GM20431 (cell line): Measurements from ENCODE around the gene DNAJB4.
"Not testable (repeated sequence)": the region's sequence is repeated elsewhere in the genome, so short reads cannot be mapped to it uniquely, and the experiment has no call there.

Experiments
- in situ Hi-C: fragments of 300-500 bp; cut with MseI, MboI; formaldehyde crosslinking; loops from one replicate; pipeline ENCODE4 v1.15.0; 2020; ENCODE audit warnings: low sequenced_read_pairs; ENCODE audit not compliant: unreplicated experiment

Gene DNAJB4

GRCh38 chr1:78004719-78005447, at the start of gene DNAJB4:
DNAJB4 (plus strand) TSS chr1:78004939; CDS start chr1:78005111, 172 bp downstream.
- in situ Hi-C loops, result no loop called here

GRCh38 chr1:77955709-77956108, 49.0 kb upstream of the DNAJB4 start:
- in situ Hi-C loops, result no loop called here

DNA sequence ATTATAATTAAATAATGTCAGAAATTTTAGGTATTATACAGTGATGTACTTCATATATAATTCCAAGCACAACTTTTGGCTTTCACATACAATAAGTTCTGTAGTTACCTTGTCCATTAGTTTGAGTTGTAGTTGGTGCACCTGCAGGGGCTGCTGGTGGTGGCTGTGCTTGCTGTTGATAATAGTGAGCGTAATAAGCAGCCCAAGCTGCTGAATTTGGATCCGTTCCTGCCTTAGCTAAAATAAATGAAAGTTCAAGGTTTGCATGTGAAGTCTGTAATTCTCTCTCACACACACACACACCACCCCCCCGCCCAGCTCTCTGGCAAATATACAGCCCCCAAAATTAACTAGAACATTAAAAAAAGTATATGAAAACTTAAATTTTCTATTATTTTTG, 48.3 kb upstream of the DNAJB4 start:
- in situ Hi-C loops, result no loop called here

- in situ Hi-C loops, result no loop called here
Measured at GRCh38 chr1:77958391-77958790, 46.3 kb upstream of the DNAJB4 start.

DNA sequence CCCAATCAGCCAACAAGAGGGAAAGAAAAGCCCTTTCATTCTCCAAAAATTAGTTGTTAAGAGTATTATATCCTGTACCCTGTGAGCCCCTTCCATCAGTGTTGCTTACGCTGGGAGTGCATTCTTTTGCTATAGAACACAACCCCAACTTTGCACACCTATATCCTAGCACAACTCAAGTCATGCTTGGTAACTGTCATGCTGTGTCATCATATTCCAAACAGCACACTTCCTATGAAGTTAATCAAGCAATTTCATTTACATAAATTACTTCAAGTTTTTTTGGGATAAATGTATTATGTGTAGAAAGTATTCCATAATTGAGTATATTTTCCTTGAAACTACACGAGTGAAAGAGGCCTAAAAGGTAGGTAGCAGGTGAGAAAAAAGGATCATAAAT, 45.9 kb upstream of the DNAJB4 start:
- in situ Hi-C loops, result no loop called here

GRCh38 chr1:77961392-77961791, 43.3 kb upstream of the DNAJB4 start:
- in situ Hi-C loops, result no loop called here

DNA sequence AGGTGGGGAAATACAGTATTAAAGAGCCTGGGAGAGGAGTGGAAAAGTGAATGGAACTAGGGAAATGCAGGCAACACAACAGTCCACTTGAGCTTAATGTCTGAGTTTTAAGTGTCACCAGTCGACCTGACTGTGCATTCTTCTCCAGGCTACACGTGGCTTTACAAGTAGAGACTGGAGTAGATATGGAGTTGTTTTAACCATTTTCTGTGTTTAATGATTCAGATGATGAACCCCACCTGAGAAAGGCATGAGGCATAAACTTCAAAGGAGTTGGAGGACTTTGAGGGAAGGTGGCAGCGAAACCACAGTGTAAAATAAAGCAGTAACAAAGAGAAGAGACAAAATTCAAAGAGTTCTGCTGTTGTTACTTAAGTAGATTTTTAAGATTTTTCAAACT, 38.4 kb upstream of the DNAJB4 start:
- in situ Hi-C loops, result no loop called here

DNA sequence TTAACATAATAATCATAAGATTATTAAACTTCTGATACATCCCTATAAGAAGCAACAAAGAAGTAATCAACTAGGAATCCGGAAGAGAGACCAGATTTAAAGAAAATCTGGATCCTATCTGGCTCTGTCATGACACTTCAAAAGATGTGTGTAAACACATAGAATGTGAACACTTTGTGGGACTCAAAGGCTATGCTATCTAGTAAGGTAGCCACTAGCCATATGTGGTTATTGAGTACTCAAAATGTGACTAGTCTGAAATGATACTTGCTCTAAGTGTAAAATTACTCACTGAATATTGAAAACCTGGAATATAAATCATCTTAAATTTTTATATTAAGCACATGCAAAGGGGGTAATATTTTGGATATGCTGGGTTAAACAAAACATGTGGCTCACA, 34.5 kb upstream of the DNAJB4 start:
- in situ Hi-C loops, result no loop called here

DNA sequence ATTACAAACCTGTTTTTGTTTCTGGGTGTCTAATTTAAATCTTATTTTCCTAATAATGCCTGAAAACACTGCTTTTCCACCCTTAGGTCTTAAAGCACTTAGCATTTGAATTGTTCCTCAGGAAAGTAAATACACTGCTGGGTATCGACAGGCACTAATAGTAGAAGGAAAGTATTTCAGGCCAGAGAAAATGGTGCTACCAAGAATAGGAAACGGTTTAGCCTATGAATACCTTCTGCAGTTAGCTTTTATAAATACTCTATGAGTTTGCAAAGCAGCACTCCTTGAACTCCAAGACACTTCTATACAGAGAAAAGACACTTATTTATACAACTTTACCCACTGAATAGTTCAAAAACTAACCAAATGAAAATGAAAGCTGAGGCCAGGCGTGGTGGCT, 32.7 kb upstream of the DNAJB4 start:
- in situ Hi-C loops, result no loop called here

DNA sequence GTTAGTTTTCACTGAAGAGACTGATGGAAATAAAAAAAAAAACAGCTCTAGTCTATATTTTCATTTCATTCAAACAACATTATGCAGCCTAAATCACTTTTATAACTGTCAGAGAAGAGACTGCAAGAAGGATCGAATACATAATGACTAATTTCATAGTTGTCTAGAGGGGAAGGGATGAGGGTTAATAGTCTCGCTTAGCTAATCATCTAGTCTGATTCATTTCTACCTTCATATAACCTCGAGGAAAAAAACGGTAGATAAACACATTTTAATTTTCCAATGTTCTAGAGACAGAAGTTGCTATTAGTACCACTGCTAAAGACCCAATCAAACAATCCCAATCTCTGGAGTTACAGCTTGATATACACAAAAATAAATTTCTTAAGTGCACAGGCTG, 29.4 kb upstream of the DNAJB4 start:
- in situ Hi-C loops, result no loop called here

GRCh38 chr1:77975907-77976306, 28.8 kb upstream of the DNAJB4 start:
- in situ Hi-C loops, result no loop called here

DNA sequence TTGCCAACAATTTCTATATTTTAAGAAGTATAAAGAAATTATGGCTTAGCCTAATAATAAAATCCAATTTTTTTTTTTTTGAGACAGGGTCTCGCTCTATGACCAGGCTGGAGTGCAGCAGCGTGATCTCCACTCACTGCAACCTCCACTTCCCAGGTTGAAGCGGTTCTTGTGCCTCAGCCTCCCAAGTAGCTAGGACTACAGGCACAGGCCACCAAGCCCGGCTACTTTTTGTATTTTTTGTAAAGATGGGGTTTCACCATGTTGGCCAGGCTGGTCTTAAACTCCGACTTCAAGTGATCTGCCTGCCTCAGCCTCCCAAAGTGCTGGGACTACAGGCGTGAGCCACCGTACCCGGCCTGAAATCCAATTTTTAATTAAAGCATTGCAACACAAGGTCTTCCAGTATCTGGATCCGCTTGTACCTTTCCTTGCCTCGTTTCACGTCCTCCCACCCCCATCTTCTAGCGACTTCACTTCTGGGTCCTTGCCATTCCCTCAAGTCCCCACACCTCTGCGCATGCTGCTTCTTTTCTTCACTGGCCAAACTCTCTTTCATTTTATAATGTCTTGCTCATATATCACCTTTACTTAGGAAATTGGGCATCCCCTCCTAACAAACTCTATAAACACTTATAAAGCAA, 28.2 kb upstream of the DNAJB4 start:
- in situ Hi-C loops, result no loop called here

DNA sequence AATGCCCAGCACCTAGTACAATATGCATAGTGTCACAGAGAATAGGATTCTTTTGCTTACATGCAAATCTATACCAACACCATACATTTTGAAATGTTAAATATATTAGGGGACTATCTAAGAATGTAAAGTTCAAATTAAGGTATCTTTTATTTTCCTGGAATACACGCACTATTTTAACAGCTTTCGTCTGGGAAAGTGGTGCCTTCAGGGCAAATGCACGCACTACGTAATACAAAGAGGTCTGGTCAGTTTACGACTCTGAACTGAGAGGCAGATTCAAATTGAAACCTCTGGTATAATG, 26.8 kb upstream of the DNAJB4 start:
- in situ Hi-C loops, result no loop called here

GRCh38 chr1:77978293-77978968, 26.3 kb upstream of the DNAJB4 start:
- in situ Hi-C loops, result no loop called here

- in situ Hi-C loops, result no loop called here
Measured at GRCh38 chr1:77978969-77979876, 25.5 kb upstream of the DNAJB4 start, which contains the start of gene FUBP1. FUBP1 (minus strand) TSS chr1:77979072; CDS start chr1:77979004, 68 bp downstream.

GRCh38 chr1:77983352-77983996, 21.3 kb upstream of the DNAJB4 start:
- in situ Hi-C loops, result not testable (repeated sequence)

DNA sequence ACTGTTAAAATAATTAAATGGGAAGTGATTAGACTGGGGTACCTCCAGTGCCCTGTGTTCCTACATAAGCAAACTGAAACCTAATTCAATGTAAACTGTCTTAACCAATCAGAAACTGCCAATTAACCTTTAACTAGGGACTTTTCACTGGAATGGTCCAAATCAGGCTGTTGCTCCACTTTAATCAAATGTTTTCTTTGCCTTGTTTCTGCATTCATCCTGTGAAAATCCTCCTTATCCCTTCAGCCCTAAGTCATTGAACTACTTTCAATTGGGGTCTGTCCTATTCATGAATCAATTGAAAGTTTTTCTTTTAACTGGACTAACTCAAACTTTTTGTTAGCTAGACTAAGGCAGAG, 20.8 kb upstream of the DNAJB4 start:
- in situ Hi-C loops, result no loop called here

- in situ Hi-C loops, result no loop called here
Measured at GRCh38 chr1:77984629-77985028, 20.1 kb upstream of the DNAJB4 start.

DNA sequence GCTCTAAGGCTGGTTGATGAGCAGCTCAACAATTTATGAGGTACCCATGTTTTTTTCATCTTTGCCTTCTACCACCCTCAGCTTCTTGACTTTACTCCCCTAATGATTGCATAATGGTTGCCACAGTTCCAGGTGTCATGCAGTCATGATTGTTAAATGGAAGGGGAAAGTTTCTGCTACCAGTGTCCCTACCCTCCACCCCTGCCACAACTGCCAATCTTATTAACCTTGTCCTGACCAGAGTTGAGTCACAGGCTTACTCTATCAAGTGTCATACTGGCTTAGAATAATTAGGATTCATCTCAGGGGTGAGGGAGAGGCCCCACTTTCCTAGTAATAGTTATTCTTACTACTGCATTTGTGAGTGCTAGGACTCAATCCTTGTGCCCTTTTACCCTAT, 17.9 kb upstream of the DNAJB4 start:
- in situ Hi-C loops, result no loop called here

GRCh38 chr1:77987919-77988318, 16.8 kb upstream of the DNAJB4 start:
- in situ Hi-C loops, result no loop called here
